ENCODE measurements around the gene UBE2J1.

The UBE2J1 gene

DNA sequence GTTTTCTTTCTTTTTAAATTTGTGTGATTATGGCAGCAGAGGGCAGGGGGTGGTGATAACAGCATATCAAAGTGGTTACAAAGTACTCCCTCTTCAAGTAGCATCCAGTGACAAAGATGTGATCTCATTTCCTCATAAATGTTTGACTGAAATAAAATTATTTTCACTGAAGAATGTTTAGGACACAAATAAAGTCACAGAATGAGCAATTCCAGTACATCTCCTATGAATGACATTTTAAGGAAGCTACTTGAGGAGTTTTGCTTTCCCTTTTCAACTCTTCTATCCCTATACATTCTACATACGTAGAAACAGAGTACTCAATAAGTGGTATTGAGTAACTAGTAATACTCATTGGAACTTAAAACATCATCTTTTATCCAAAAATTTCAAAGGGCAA lies 23.5 kb downstream of the UBE2J1 start:
- Mint-ChIP-seq H3K36me3 (ENCODE audit: insufficient read depth) (peaks cover 35% of the 10 kb centered on the region), H3K27me3 (no peaks in the 10 kb centered on the region), H3K9me3 (no peaks in the 10 kb centered on the region), H3K4me1 (peaks cover 5% of the 10 kb centered on the region), H3K27ac (ENCODE audit: low read depth) (no peak overlapping the region), H3K4me3 (no peak overlapping the region)
- ATAC-seq (replicated peaks; ENCODE audit: extremely low read depth, poor library complexity, severe bottlenecking) (no peak), DNase-seq (ENCODE audit: low spot score in 2 of 2) (no peak)

DNA sequence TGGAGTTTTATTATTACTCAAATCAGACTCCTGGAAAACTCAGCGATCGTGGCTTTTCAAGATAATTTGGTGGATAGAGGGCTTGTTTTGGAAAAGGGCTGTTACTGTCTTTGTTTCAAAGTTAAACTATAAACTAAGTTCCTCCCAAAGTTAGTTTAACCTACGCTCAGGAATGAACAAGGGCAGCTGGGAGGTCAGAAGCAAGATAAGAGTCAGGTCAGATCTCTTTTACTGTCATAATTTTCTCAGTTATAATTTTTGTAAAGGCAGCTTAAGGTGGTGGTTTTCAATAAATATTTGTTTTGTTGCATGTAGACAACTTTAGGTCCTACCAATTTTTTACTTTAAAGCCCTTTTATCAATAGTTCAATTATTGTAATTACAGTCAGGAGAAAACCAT lies 28.2 kb downstream of the UBE2J1 start:
- peaks cover 17% of the 10 kb centered on the region for H3K36me3 Mint-ChIP-seq (ENCODE audit: insufficient read depth)

DNA sequence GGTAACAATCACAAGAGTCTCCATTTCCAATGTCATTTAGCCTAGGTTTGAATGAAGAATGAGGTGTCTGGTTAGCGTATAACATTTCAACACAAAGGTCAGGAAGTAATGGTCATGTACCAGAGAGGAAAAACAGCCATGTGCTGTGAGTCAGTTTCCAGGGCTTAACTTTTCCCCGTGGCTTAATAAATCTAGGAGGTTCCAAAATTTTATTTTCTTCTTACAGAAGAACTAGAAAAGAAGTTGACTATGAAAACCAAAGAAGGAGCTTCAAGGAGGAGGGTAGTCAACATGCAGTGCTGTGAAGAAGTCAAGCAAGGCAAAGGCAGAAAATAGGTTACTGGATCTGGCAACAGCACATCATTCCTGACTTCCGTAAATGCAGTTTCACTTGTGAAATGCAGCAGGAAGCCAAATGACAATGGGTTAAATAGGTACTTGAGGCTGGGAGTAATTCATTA lies 29.0 kb downstream of the UBE2J1 start:
- H3K27ac Mint-ChIP-seq (ENCODE audit: low read depth) = no peak overlapping the region
- no peaks in the 10 kb centered on the region for H3K27me3 Mint-ChIP-seq
- H3K9me3 Mint-ChIP-seq = no peaks in the 10 kb centered on the region
- H3K4me1 Mint-ChIP-seq = peaks cover 7% of the 10 kb centered on the region
- DNase-seq (ENCODE audit: low spot score in 2 of 2) (no peak), ATAC-seq (replicated peaks; ENCODE audit: extremely low read depth, poor library complexity, severe bottlenecking) (no peak)
- no peak overlapping the region for H3K4me3 Mint-ChIP-seq
- peaks cover 11% of the 10 kb centered on the region for H3K36me3 Mint-ChIP-seq (ENCODE audit: insufficient read depth)

More for the DNA sequence above, 28.2 kb downstream of the UBE2J1 start:
- no peaks in the 10 kb centered on the region for H3K27me3 Mint-ChIP-seq
- H3K9me3 Mint-ChIP-seq = no peaks in the 10 kb centered on the region
- peaks cover 7% of the 10 kb centered on the region for H3K4me1 Mint-ChIP-seq
- no peak overlapping the region for H3K27ac Mint-ChIP-seq (ENCODE audit: low read depth)
- DNase-seq (ENCODE audit: low spot score in 2 of 2) (no peak), ATAC-seq (replicated peaks; ENCODE audit: extremely low read depth, poor library complexity, severe bottlenecking) (no peak)
- H3K4me3 Mint-ChIP-seq = no peak overlapping the region

DNA sequence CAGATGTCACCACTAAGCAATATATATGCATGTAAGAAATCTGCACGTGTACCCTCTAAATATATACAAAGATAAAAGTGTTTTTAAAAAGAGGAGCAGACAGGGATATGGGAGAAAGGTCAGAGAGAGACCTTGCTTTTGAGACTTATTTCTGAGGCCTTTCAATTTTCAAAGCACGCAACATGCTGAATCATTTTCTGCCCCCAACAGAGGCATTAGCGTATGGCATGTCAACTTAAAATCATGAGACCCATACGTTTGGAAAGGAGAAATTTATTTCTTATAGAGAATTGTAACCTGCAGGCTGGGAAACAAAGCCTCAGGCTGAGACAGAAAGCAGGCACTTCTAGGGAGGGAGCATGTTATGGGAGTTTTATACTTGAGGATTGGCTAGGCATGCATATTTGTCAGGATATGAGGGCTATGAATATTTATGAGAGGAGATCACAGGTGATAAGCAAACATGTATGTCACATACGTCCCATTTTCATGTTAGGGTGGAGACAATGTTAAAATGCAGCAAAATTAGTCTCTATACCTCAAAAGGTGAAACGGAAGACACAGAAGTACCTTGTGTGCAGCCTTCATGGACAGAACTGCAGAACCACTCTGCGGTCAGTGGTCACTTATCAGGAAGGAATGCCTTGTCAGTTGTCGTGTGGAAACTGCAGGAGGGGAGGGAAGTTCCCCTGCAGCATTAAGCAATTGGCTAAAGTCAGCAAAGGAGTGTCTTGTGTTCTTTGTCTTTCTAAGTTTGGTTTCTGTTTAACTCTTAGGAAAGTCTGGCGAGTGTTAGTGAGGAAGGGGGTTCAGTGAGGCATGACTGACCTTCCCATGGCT lies 31.2 kb downstream of the UBE2J1 start:
- Mint-ChIP-seq H3K4me1 (peaks cover 13% of the 10 kb centered on the region), H3K27ac (ENCODE audit: low read depth) (no peak overlapping the region), H3K27me3 (no peaks in the 10 kb centered on the region), H3K36me3 (ENCODE audit: insufficient read depth) (peaks cover 7% of the 10 kb centered on the region), H3K9me3 (no peaks in the 10 kb centered on the region), H3K4me3 (no peak overlapping the region)
- no peak for ATAC-seq (replicated peaks; ENCODE audit: extremely low read depth, poor library complexity, severe bottlenecking)
- no peak for DNase-seq (ENCODE audit: low spot score in 2 of 2)

DNA sequence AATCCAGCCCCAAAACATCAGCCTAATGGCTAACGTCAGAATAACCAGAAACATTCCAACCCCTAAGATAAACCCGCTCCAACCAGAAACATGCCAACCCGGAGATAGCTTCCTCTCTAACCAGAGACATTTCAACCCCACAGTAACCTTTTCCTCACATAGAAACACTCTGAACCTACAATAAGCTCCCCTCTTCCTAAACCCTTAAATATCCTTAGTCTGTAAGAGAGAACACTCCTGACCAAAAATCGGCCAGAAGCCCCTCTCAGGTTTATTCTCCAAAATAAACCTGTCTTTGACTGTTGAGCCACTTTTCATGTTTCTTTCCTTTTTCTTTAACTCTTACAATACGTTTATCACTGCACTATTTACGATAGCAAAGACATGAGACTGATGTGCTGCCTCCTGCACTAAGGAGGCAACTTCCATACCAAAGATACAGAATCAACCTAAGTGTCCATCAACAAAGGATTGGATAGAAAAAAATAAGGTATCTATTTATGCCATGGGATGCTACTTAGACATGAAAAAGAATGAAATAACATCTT lies 32.4 kb downstream of the UBE2J1 start:
- H3K36me3 Mint-ChIP-seq (ENCODE audit: insufficient read depth) = peaks cover 2% of the 10 kb centered on the region
- H3K4me1 Mint-ChIP-seq = peaks cover 13% of the 10 kb centered on the region
- H3K4me3 Mint-ChIP-seq = no peak overlapping the region
- no peak overlapping the region for H3K27ac Mint-ChIP-seq (ENCODE audit: low read depth)
- no peak for ATAC-seq (replicated peaks; ENCODE audit: extremely low read depth, poor library complexity, severe bottlenecking)
- no peak for DNase-seq (ENCODE audit: low spot score in 2 of 2)
- no peaks in the 10 kb centered on the region for H3K9me3 Mint-ChIP-seq
- H3K27me3 Mint-ChIP-seq = no peaks in the 10 kb centered on the region

DNA sequence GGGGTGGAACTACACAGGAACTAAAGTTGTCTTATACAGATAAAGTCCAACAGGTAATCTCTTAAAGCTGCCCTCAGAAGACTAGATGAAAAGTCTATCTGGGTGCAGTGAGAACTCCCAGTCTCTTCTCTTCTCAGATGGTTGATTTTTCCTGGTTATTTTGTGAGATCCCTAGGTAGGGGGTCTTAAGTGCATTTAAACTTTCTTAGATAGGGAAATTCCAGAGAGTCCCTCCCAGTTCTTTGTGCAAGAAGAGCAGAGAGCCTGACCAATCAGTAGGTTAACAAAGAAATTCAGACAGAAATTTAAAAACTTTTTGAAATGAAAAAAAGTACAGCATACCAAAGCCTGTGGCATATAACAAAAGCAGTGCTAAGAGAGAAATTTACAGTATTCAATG lies 35.5 kb downstream of the UBE2J1 start:
- Mint-ChIP-seq H3K4me3 (no peak overlapping the region), H3K4me1 (peaks cover 13% of the 10 kb centered on the region), H3K36me3 (ENCODE audit: insufficient read depth) (peaks cover 2% of the 10 kb centered on the region), H3K9me3 (no peaks in the 10 kb centered on the region), H3K27me3 (no peaks in the 10 kb centered on the region), H3K27ac (ENCODE audit: low read depth) (peak overlapping the region; percentile 6)
- no peak for ATAC-seq (replicated peaks; ENCODE audit: extremely low read depth, poor library complexity, severe bottlenecking)
- no peak for DNase-seq (ENCODE audit: low spot score in 2 of 2)

DNA sequence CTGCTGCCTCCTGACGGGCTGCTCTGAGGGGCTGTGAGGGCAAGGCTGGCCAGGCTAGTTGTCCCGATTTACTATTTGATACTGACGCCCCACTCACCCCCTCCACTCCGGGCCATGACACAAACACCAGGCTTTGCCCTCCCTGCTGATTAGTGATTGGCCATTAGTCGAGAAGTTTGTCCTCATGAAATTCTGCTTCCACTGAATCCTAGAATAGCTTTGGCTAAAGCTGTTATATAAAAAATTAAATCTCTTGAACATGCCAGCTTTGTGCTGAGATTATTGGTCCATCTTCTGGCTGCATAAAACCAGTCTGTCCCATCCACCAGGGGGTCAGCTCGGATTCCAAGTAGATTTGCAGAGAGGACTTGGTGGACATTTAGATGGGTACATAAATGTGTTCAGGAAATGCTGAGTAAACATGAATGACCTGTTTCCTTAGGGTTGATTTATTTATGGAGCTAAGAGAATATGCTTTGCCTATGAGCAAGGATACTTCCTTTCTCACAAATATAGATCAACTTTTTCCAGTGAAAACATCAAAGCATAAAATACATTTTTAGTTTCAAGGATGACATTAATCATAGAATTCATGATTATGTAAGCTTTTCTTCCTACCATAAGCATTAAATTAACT lies 37.2 kb downstream of the UBE2J1 start, which contains the start of gene GABRR2:
TSS of gene GABRR2 (minus strand) at position 51 of the 637 bp plus-strand sequence. CDS start 134 bp downstream, outside the sequence.
- DNase-seq (ENCODE audit: low spot score in 2 of 2) (no peak), ATAC-seq (replicated peaks; ENCODE audit: extremely low read depth, poor library complexity, severe bottlenecking) (no peak)
- H3K27ac Mint-ChIP-seq (ENCODE audit: low read depth) = no peak within 1 kb of the TSS
- H3K36me3 Mint-ChIP-seq (ENCODE audit: insufficient read depth) = peaks cover 2% of the 10 kb centered on the region
- H3K9me3 Mint-ChIP-seq = no peaks in the 10 kb centered on the region
- no peaks in the 10 kb centered on the region for H3K27me3 Mint-ChIP-seq
- H3K4me3 Mint-ChIP-seq = no peak within 1 kb of the TSS
- peaks cover 13% of the 10 kb centered on the region for H3K4me1 Mint-ChIP-seq

DNA sequence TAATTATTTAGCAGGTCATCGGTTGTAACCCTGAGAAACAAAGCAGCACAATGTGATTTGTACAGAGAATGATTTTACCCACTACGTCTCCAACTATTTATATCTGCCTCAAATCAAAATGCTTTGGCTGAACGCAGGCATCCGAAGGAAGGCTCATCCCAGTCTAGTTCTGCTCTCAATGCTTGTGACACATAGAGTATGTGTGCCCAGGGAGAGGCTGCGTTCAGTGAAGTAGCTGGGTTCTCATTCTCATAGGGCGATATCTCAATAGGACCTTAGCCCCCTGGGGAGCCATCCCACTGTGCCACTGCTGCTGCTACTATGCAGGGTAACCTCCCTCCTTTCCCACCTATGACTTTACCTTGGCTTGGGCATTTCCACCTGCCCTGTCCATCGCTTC lies 37.8 kb downstream of the UBE2J1 start:
- H3K36me3 Mint-ChIP-seq (ENCODE audit: insufficient read depth) = peaks cover 2% of the 10 kb centered on the region
- no peak overlapping the region for H3K4me3 Mint-ChIP-seq
- H3K27me3 Mint-ChIP-seq = no peaks in the 10 kb centered on the region
- H3K27ac Mint-ChIP-seq (ENCODE audit: low read depth) = no peak overlapping the region
- H3K9me3 Mint-ChIP-seq = no peaks in the 10 kb centered on the region
- DNase-seq (ENCODE audit: low spot score in 2 of 2) = no peak
- ATAC-seq (replicated peaks; ENCODE audit: extremely low read depth, poor library complexity, severe bottlenecking) = no peak
- peaks cover 7% of the 10 kb centered on the region for H3K4me1 Mint-ChIP-seq

DNA sequence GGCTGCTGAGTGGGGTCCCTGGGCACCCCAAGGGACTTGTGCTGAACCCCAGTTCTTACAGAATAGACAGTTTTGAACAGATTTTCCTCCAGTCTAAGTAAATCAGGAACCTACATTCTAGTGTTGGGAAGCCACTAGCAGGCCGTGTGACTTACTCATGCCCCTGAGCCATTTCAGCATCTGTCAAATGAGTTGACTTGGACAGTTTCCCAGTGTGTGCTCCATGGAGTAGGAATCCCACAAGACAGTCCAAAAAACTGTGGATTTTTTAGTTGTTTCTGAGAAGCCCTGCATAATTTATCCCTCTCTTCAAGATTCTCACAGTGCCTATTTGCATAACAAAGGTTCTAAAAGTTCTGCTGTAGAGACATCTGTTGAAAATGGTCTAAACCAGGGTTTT lies 39.5 kb downstream of the UBE2J1 start:
- no peaks in the 10 kb centered on the region for H3K27me3 Mint-ChIP-seq
- peaks cover 7% of the 10 kb centered on the region for H3K4me1 Mint-ChIP-seq
- H3K27ac Mint-ChIP-seq (ENCODE audit: low read depth) = no peak overlapping the region
- H3K9me3 Mint-ChIP-seq = no peaks in the 10 kb centered on the region
- no peak for ATAC-seq (replicated peaks; ENCODE audit: extremely low read depth, poor library complexity, severe bottlenecking)
- H3K36me3 Mint-ChIP-seq (ENCODE audit: insufficient read depth) = peaks cover 2% of the 10 kb centered on the region
- DNase-seq (ENCODE audit: low spot score in 2 of 2) = no peak
- H3K4me3 Mint-ChIP-seq = no peak overlapping the region

DNA sequence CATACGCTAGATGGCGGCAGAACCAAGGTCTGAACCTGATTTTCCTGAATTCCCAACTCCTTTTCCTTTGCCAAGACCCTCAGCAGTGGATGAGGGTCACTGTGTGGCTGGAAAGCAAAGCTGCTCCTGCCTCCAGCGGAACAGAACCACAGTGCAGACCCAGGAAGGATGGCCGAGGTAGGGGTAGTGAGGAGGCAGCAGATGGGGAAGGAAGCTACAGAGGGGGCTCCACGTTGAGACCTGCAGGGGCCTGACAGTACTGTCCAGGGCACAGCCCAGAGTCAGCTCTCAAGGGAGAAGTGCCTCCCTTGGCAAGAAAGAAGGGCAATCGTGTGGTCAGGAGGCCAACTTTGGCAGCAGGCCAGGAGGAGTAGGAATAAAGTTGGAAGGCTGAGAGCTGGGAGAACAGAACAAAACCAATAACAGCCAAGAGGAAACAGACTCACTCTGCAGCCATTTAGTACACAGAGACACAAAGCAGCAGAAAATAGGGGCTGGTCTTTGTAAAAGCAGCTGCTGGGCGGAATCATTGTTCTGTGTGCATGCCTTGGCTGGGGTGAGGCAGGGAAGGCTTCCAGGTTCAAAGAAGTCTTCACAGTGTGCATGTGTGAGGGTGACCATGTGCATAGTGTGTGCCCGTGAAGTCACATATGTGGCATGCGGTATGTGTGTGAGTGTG lies 40.5 kb downstream of the UBE2J1 start:
- no peak overlapping the region for H3K27ac Mint-ChIP-seq (ENCODE audit: low read depth)
- no peaks in the 10 kb centered on the region for H3K9me3 Mint-ChIP-seq
- ATAC-seq (replicated peaks; ENCODE audit: extremely low read depth, poor library complexity, severe bottlenecking) (no peak), DNase-seq (ENCODE audit: low spot score in 2 of 2) (no peak)
- H3K36me3 Mint-ChIP-seq (ENCODE audit: insufficient read depth) = no peaks in the 10 kb centered on the region
- H3K27me3 Mint-ChIP-seq = no peaks in the 10 kb centered on the region
- no peaks in the 10 kb centered on the region for H3K4me1 Mint-ChIP-seq
- no peak overlapping the region for H3K4me3 Mint-ChIP-seq

DNA sequence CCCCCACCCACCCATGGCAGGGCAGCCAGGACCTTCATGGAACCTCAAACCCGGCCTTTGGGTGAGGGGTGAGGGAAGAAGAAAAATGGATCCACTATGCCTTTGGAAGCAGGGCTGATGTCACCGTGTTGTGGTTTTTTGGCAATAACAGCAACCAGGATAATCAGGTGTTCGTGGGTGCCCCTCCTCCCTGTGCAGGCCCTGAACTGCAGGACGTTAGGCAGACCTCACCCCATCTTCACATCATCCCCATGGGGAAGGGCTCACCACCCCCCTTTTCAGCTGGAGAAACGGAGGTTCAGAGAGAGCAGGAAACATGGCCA lies 41.0 kb downstream of the UBE2J1 start:
- Mint-ChIP-seq H3K4me1 (no peaks in the 10 kb centered on the region), H3K4me3 (no peak overlapping the region), H3K27me3 (no peaks in the 10 kb centered on the region), H3K36me3 (ENCODE audit: insufficient read depth) (no peaks in the 10 kb centered on the region), H3K9me3 (no peaks in the 10 kb centered on the region), H3K27ac (ENCODE audit: low read depth) (no peak overlapping the region)
- no peak for DNase-seq (ENCODE audit: low spot score in 2 of 2)
- no peak for ATAC-seq (replicated peaks; ENCODE audit: extremely low read depth, poor library complexity, severe bottlenecking)

DNA sequence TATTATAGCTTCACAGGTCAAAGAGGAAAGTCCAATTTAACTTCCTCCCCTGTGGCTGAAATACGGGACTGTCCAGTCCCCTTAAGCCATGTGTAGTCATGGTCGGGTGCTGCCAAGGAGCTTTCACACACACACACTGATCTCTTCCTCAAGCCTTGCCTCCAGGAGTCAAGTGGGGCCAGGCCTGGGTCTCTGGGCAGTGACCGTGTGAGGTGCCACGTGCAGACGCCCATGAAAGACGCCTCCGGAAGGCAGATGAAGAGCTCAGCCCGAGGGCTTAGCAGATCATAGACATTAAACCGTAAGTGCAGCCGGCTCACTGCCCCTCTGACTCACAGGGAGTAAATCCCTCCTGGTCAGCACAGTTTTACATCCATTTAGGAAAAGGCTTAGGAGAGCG lies 41.6 kb downstream of the UBE2J1 start:
- ATAC-seq (replicated peaks; ENCODE audit: extremely low read depth, poor library complexity, severe bottlenecking) (no peak), DNase-seq (ENCODE audit: low spot score in 2 of 2) (no peak)
- H3K9me3 Mint-ChIP-seq = no peaks in the 10 kb centered on the region
- no peak overlapping the region for H3K4me3 Mint-ChIP-seq
- no peaks in the 10 kb centered on the region for H3K4me1 Mint-ChIP-seq
- no peak overlapping the region for H3K27ac Mint-ChIP-seq (ENCODE audit: low read depth)
- H3K27me3 Mint-ChIP-seq = no peaks in the 10 kb centered on the region
- H3K36me3 Mint-ChIP-seq (ENCODE audit: insufficient read depth) = no peaks in the 10 kb centered on the region
